G401 (cell line): ENCODE results near the gene TBC1D24. TPM values are rescaled to one million over a fixed set of nuclear protein-coding genes. Genes with fewer than 3 reads are reported as not detected.

Experiments
- DNase-seq: peaks from one replicate; pipeline ENCODE4 v3.0.0-alpha.2; 2015; ENCODE audit warnings: low spot score
- in situ Hi-C: cut with HindIII; loops from 2 replicates; pipeline ENCODE4 v1.10.0; 2016; ENCODE audit warnings: low sequenced_read_pairs, mixed read lengths
- total RNA-seq: library from RNA; depleted of rRNA; stranded (reverse); fragments of >200 nt; shearing (Covaris generic); gene quantifications from 2 replicates; pipeline ENCODE4 v1.2.3, GENCODE V29; 2014

Gene TBC1D24
- total RNA-seq, 1 experiment from 2014 or later = 13.0 TPM

- no peak for DNase-seq
- in situ Hi-C loops = no loop called here
Observed at GRCh38 chr16:2494616-2495015, 19.7 kb downstream of the TBC1D24 start.

GRCh38 chr16:2495041-2495440 lies 20.1 kb downstream of the TBC1D24 start:
- in situ Hi-C loops = no loop called here
- DNase-seq = no peak

- in situ Hi-C loops = no loop called here
- DNase-seq = no peak
Observed at GRCh38 chr16:2496223-2497115, 21.5 kb downstream of the TBC1D24 start.

GRCh38 chr16:2497116-2497630 lies 22.2 kb downstream of the TBC1D24 start:
- in situ Hi-C loops = no loop called here
- no peak for DNase-seq

- no peak for DNase-seq
- in situ Hi-C loops = no loop called here
Observed at GRCh38 chr16:2497695-2498484, 23.0 kb downstream of the TBC1D24 start.

GRCh38 chr16:2498531-2499253 lies 23.8 kb downstream of the TBC1D24 start:
- in situ Hi-C loops = no loop called here
- no peak for DNase-seq

- no peak for DNase-seq
- in situ Hi-C loops = no loop called here
Observed at GRCh38 chr16:2499454-2499853, 24.5 kb downstream of the TBC1D24 start.

GRCh38 chr16:2499890-2500429 lies 25.0 kb downstream of the TBC1D24 start:
- in situ Hi-C loops = loop anchor here (25.0 kb wide), 1 partner anchor 338 kb away; the partner anchor contains the start of gene TRAF7
- DNase-seq = no peak

GRCh38 chr16:2500430-2500917 lies 25.5 kb downstream of the TBC1D24 start:
- in situ Hi-C loops = loop anchor here (25.0 kb wide), 1 partner anchor 338 kb away; the partner anchor contains the start of gene TRAF7
- DNase-seq = no peak

- in situ Hi-C loops = loop anchor here (25.0 kb wide), 1 partner anchor 339 kb away; the partner anchor contains the start of gene TRAF7
- peak; percentile 83 for DNase-seq
Observed at GRCh38 chr16:2500918-2501750, 26.2 kb downstream of the TBC1D24 start.

- in situ Hi-C loops = loop anchor here (25.0 kb wide), 1 partner anchor 340 kb away; the partner anchor contains the start of gene TRAF7
- no peak for DNase-seq
Observed at GRCh38 chr16:2501946-2502895, 27.3 kb downstream of the TBC1D24 start.

GRCh38 chr16:2505695-2506094 lies 30.8 kb downstream of the TBC1D24 start:
- in situ Hi-C loops = loop anchor here (25.0 kb wide), 1 partner anchor 343 kb away; the partner anchor contains the start of gene TRAF7
- no peak for DNase-seq

GRCh38 chr16:2507052-2507659 lies 32.2 kb downstream of the TBC1D24 start:
- in situ Hi-C loops = loop anchor here (25.0 kb wide), 1 partner anchor 345 kb away; the partner anchor contains the start of gene TRAF7
- DNase-seq = no peak

- in situ Hi-C loops = loop anchor here (25.0 kb wide), 1 partner anchor 345 kb away; the partner anchor contains the start of gene TRAF7
- no peak for DNase-seq
Observed at GRCh38 chr16:2507665-2508064, 32.7 kb downstream of the TBC1D24 start.

- in situ Hi-C loops = loop anchor here (25.0 kb wide), 1 partner anchor 347 kb away; the partner anchor contains the start of gene TRAF7
Observed at GRCh38 chr16:2508722-2509400, 33.9 kb downstream of the TBC1D24 start.

More at GRCh38 chr16:2508722-2509400, 33.9 kb downstream of the TBC1D24 start:
- DNase-seq = no peak
